ENCODE data around the gene MYOM1. TPM values are rescaled to one million over a fixed set of nuclear protein-coding genes. Genes with fewer than 3 reads are reported as not detected.

Gene MYOM1
- total RNA-seq, 1 experiment from 2014 or later: 0.92 TPM

- intact Hi-C loops (cut with micrococcal nuclease; ENCODE audit: unreplicated experiment) (no loop called here), in situ Hi-C loops (cut with HindIII; ENCODE audit: low pct_unique_long_range_greater_than_20kb, low sequenced_read_pairs) (no loop called here)
- CTCF ChIA-PET: interaction anchor here (0.5 to 0.7 kb wide), 2 partner anchors 23 to 90 kb away, joined by 3 read pairs; no protein-coding TSS in a partner anchor
- TF ChIP-seq REST (IDR thresholded peaks at IDR 0.05; ENCODE audit: insufficient read depth in 1 of 2, low read depth in 2 of 2, low read length in 1 of 2): no peak
- no peak for TF ChIP-seq SIN3A (IDR thresholded peaks at IDR 0.05; ENCODE audit: borderline replicate concordance, insufficient read depth, low read depth, low read length)
- TF ChIP-seq POLR2AphosphoS5 (IDR thresholded peaks at IDR 0.05; ENCODE audit: low read depth, low read length): no peak
- TF ChIP-seq TCF7L2 (IDR thresholded peaks at IDR 0.05; ENCODE audit: low read depth, low read length): no peak
- TF ChIP-seq, protein P1, sequence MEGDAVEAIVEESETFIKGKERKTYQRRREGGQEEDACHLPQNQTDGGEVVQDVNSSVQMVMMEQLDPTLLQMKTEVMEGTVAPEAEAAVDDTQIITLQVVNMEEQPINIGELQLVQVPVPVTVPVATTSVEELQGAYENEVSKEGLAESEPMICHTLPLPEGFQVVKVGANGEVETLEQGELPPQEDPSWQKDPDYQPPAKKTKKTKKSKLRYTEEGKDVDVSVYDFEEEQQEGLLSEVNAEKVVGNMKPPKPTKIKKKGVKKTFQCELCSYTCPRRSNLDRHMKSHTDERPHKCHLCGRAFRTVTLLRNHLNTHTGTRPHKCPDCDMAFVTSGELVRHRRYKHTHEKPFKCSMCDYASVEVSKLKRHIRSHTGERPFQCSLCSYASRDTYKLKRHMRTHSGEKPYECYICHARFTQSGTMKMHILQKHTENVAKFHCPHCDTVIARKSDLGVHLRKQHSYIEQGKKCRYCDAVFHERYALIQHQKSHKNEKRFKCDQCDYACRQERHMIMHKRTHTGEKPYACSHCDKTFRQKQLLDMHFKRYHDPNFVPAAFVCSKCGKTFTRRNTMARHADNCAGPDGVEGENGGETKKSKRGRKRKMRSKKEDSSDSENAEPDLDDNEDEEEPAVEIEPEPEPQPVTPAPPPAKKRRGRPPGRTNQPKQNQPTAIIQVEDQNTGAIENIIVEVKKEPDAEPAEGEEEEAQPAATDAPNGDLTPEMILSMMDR (IDR thresholded peaks at IDR 0.05): no peak
- H3K27ac ChIP-seq (ENCODE audit: low read length): no peak overlapping the region
- H3K27me3 ChIP-seq (ENCODE audit: control insufficient read depth, insufficient read depth, low read length): no peaks in the 10 kb centered on the region
- no peaks in the 10 kb centered on the region for H3K9me3 ChIP-seq (ENCODE audit: control insufficient read depth, insufficient read depth, low read depth, low read length)
- no peak overlapping the region for H3K4me3 ChIP-seq (ENCODE audit: low read depth in 2 of 2, low read length in 2 of 2)
- ATAC-seq (no peak), DNase-seq (ENCODE audit: low read depth, low spot score) (no peak)
- H3K4me1 ChIP-seq (ENCODE audit: control insufficient read depth, insufficient read depth, low read length): peaks cover 20% of the 10 kb centered on the region
- POLR2A ChIA-PET: no interaction called here
- no peaks in the 10 kb centered on the region for H3K36me3 ChIP-seq (ENCODE audit: control insufficient read depth, insufficient read depth, low read length)
- BruUV-seq (replicated peaks): no TSS peak
Measured at GRCh38 chr18:3055186-3055728, 164.5 kb downstream of the MYOM1 start.

- intact Hi-C loops (cut with micrococcal nuclease; ENCODE audit: unreplicated experiment) (no loop called here), in situ Hi-C loops (cut with HindIII; ENCODE audit: low pct_unique_long_range_greater_than_20kb, low sequenced_read_pairs) (no loop called here)
- H3K4me1 ChIP-seq (ENCODE audit: control insufficient read depth, insufficient read depth, low read length): peaks cover 20% of the 10 kb centered on the region
- POLR2A ChIA-PET: no interaction called here
- H3K4me3 ChIP-seq (ENCODE audit: low read depth in 2 of 2, low read length in 2 of 2): no peak overlapping the region
- H3K36me3 ChIP-seq (ENCODE audit: control insufficient read depth, insufficient read depth, low read length): no peaks in the 10 kb centered on the region
- no peak for TF ChIP-seq REST (IDR thresholded peaks at IDR 0.05; ENCODE audit: insufficient read depth in 1 of 2, low read depth in 2 of 2, low read length in 1 of 2)
- TF ChIP-seq POLR2AphosphoS5 (IDR thresholded peaks at IDR 0.05; ENCODE audit: low read depth, low read length): no peak
- TF ChIP-seq SIN3A (IDR thresholded peaks at IDR 0.05; ENCODE audit: borderline replicate concordance, insufficient read depth, low read depth, low read length): no peak
- TF ChIP-seq, protein P1 (IDR thresholded peaks at IDR 0.05): no peak
- TF ChIP-seq TCF7L2 (IDR thresholded peaks at IDR 0.05; ENCODE audit: low read depth, low read length): no peak
- no peaks in the 10 kb centered on the region for H3K9me3 ChIP-seq (ENCODE audit: control insufficient read depth, insufficient read depth, low read depth, low read length)
- no TSS peak for BruUV-seq (replicated peaks)
- no peak for DNase-seq (ENCODE audit: low read depth, low spot score)
- H3K27ac ChIP-seq (ENCODE audit: low read length): no peak overlapping the region
- H3K27me3 ChIP-seq (ENCODE audit: control insufficient read depth, insufficient read depth, low read length): no peaks in the 10 kb centered on the region
- no peak for ATAC-seq
- CTCF ChIA-PET: interaction anchor here (0.5 kb wide), 1 partner anchor 24 kb away, joined by 3 read pairs; no protein-coding TSS in a partner anchor
Measured at GRCh38 chr18:3054780-3055179, 165.0 kb downstream of the MYOM1 start.
